Lower lobe of right lung (tissue), 2 donors: Measurements from ENCODE around the gene NTM. TPM values are rescaled to one million over a fixed set of nuclear protein-coding genes. Genes with fewer than 3 reads are reported as not detected.
"Not testable (repeated sequence)": the region's sequence is repeated elsewhere in the genome, so short reads cannot be mapped to it uniquely, and the experiment has no call there.

Experiments
- ATAC-seq, 2 donors: fragments of 200-7000 bp; cut with Tn5 transposase; one replicate each; pipeline ENCODE4 v1.9.1; 2020 to 2022; ENCODE audit warnings: mild to moderate bottlenecking in 2 of 2, moderate library complexity in 2 of 2
- DNase-seq: peaks from one replicate; pipeline ENCODE4 v3.0.0-alpha.2; 2020
- H3K27ac ChIP-seq: fragments of 200-600 bp; one replicate; pipeline ENCODE4 v1.8.0; 2022
- H3K27me3 ChIP-seq: fragments of 200-600 bp; one replicate; pipeline ENCODE4 v1.8.0; 2022; ENCODE audit warnings: low read depth
- H3K36me3 ChIP-seq: fragments of 200-600 bp; one replicate; pipeline ENCODE4 v1.8.0; 2022; ENCODE audit warnings: mild to moderate bottlenecking
- H3K4me1 ChIP-seq: fragments of 200-600 bp; one replicate; pipeline ENCODE4 v1.8.0; 2022
- H3K4me3 ChIP-seq: fragments of 200-600 bp; one replicate; pipeline ENCODE4 v1.8.0; 2022; ENCODE audit warnings: mild to moderate bottlenecking
- H3K9me3 ChIP-seq: fragments of 200-600 bp; one replicate; pipeline ENCODE4 v1.8.0; 2022
- CTCF ChIP-seq: fragments of 200-600 bp; IDR thresholded peaks from one replicate; pipeline ENCODE4 v1.8.0; 2022; ENCODE audit warnings: antibody characterized with exemption, mild to moderate bottlenecking
- intact Hi-C: fragments of 100-400 bp; cut with DNase I; formaldehyde crosslinking; loops from one replicate; pipeline ENCODE4 v1.11.0; 2022
- total RNA-seq: library from RNA; stranded (reverse); fragmentation: NEBNext Ultra II Directional; extraction: Animal tissue kit (Norgen Biotek cat#: 25700); gene quantifications from one replicate; pipeline ENCODE4 v1.2.1, GENCODE V29; 2021
- donor health status: DM: no; HTN: yes; CAD: no; lungs with severe emphysema.

NTM gene
- total RNA-seq, 1 donor from 2014 or later: 2.3 TPM

DNA sequence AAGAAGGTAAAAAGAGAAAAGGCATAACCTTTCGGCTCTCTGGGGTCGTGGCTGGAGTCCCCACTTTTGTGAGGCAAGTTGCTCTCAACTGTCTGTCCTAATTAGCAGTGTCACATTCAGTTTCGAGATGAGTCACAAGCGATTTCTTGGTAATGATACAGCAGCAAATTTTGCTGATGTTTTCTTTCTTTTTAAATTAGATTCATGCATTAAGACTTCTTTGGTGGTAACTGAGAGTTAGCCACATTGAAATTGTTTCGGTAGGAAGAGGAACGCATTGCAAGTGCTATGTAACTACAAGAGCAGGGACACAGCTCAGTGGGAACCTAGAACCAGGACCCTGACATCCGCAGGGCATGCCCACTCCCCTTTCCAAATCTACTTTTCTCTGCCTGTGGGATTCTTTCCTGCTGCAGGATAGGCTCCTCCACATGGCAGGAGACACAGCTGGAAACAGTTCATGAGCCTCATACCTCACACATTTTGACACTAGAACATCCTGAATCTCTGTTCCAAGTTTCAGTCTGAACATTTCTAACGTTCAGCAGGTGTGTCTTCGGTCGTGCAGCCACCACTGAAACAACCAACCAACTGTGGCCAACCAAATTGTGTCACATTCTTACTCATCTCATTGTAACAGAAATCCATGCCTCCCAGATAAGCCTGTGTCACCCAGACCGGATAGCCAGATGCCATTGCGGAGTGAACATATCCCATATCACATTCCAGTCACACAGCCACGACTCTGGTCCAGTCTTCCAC lies 987.6 kb downstream of the NTM start:
- Histone ChIP-seq H3K9me3 (no peaks in the 10 kb centered on the region), H3K36me3 (no peaks in the 10 kb centered on the region), H3K4me1 (no peaks in the 10 kb centered on the region), H3K27me3 (no peaks in the 10 kb centered on the region), H3K27ac (no peak overlapping the region), H3K4me3 (no peak overlapping the region)
- intact Hi-C loops: no loop called here
- ATAC-seq (no peak), DNase-seq (no peak)
- TF ChIP-seq CTCF: no peak

GRCh38 chr11:132358573-132358953 lies 988.1 kb downstream of the NTM start:
- DNase-seq: no peak
- no peaks in the 10 kb centered on the region for H3K27me3 ChIP-seq
- intact Hi-C loops: no loop called here
- H3K9me3 ChIP-seq: no peaks in the 10 kb centered on the region
- H3K27ac ChIP-seq: no peak overlapping the region
- no peaks in the 10 kb centered on the region for H3K36me3 ChIP-seq
- H3K4me3 ChIP-seq: no peak overlapping the region
- no peaks in the 10 kb centered on the region for H3K4me1 ChIP-seq
- no peak for TF ChIP-seq CTCF
- no peak for ATAC-seq

DNA sequence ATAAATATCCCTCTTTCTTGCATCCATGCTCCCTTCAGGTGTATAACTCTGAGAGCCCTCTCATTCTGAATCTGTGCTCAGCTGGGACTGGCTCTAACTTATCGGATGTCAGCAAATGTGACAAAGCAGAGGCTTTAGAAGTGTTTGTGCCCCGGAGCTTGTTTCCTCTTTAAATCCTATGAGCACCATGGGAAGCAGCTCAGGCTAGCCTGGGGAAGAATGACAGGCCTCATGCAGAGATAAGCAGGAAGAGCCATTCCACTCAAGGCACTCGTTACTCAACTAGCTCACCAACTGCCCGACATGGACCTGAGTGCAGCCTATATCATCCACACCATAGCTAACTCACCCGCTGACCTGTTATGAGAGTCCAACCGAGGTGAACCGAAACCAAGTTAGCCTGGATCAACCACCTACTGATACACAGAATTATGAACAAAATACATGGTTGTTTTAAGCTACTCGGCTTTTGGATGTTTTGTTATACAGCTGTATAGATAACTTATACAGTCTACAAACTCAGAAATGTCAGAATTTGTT lies 990.7 kb downstream of the NTM start:
- no peaks in the 10 kb centered on the region for H3K9me3 ChIP-seq
- H3K27me3 ChIP-seq: no peaks in the 10 kb centered on the region
- H3K4me1 ChIP-seq: no peaks in the 10 kb centered on the region
- H3K36me3 ChIP-seq: no peaks in the 10 kb centered on the region
- no peak for TF ChIP-seq CTCF
- no peak overlapping the region for H3K4me3 ChIP-seq
- ATAC-seq: no peak
- DNase-seq: no peak
- intact Hi-C loops: no loop called here
- H3K27ac ChIP-seq: no peak overlapping the region

GRCh38 chr11:132365650-132366049 lies 995.2 kb downstream of the NTM start:
- DNase-seq (no peak), ATAC-seq (no peak)
- H3K9me3 ChIP-seq: no peaks in the 10 kb centered on the region
- no peaks in the 10 kb centered on the region for H3K36me3 ChIP-seq
- no peak overlapping the region for H3K27ac ChIP-seq
- TF ChIP-seq CTCF: no peak
- no peaks in the 10 kb centered on the region for H3K4me1 ChIP-seq
- intact Hi-C loops: no loop called here
- no peaks in the 10 kb centered on the region for H3K27me3 ChIP-seq
- no peak overlapping the region for H3K4me3 ChIP-seq

DNA sequence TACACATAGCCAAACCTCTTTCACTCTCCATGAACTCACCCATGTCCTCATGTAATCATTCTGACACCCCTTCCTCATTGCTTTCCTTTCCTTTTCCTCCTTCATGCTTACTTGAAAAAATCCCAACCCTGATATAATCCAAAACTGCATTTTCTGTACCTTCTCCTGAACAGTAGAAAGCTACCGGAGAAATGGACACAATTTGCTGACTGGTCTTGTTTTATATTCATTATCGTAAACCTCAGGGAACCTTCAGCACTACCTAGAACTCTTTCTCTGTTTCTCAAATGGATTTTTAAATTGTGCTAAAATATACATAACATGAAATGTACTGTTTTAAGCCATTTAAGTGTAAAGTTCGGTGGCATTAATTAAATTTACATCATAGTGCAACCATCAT lies 996.9 kb downstream of the NTM start:
- intact Hi-C loops: no loop called here
- DNase-seq: no peak
- no peak for TF ChIP-seq CTCF

DNA sequence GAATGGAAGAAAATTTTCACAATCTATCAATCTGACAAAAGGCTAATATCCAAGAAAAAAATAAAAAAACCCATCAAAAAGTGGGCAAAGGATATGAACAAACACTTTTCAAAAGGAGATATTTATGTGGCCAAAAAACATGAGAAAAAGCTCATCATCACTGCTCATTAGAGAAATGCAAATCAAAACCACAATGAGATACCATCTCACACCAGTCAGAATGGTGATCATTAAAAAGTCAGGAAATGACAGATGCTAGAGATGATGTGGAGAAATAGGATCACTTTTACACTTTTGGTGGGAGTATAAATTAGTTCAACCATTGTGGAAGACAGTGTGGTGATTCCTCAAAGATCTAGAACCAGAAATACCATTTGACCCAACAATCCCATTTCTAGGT lies 999.7 kb downstream of the NTM start:
- H3K27ac ChIP-seq, H3K27me3 ChIP-seq, intact Hi-C loops, H3K36me3 ChIP-seq, ATAC-seq, H3K9me3 ChIP-seq, H3K4me1 ChIP-seq, DNase-seq, H3K4me3 ChIP-seq: not testable (repeated sequence)

More for the DNA sequence above, 996.9 kb downstream of the NTM start:
- no peak for ATAC-seq
- H3K4me1 ChIP-seq: no peaks in the 10 kb centered on the region
- no peaks in the 10 kb centered on the region for H3K9me3 ChIP-seq
- no peak overlapping the region for H3K4me3 ChIP-seq
- no peaks in the 10 kb centered on the region for H3K27me3 ChIP-seq
- H3K27ac ChIP-seq: no peak overlapping the region
- H3K36me3 ChIP-seq: no peaks in the 10 kb centered on the region
